DND-41 (cell line): ENCODE measurements around the gene RPL35.

ENCODE experiments used
- ATAC-seq: fragments of 200-7000 bp; cut with Tn5 transposase; 3 replicates; pipeline ENCODE4 v1.9.1; 2021; ENCODE audit warnings: low read depth; ENCODE audit not compliant: insufficient read depth
- DNase-seq: peaks from one replicate; pipeline ENCODE4 v3.0.0-alpha.2; 2020
- H2AFZ ChIP-seq: 2 replicates; pipeline ENCODE4 v1.6.0; 2012; ENCODE audit warnings: low read depth, low read length
- H3K27ac ChIP-seq: 2 replicates; pipeline ENCODE4 v1.5.1; 2012; ENCODE audit warnings: low read length, inconsistent platforms
- H3K27me3 ChIP-seq: fragments of 200-600 bp; sonication (generic); 2 replicates; pipeline ENCODE4 v1.6.0; 2012; ENCODE audit warnings: low read length, mild to moderate bottlenecking, inconsistent platforms; ENCODE audit not compliant: insufficient read depth, poor library complexity
- H3K36me3 ChIP-seq: 2 replicates; pipeline ENCODE4 v1.5.1; 2012; ENCODE audit warnings: low read length, inconsistent platforms; ENCODE audit not compliant: insufficient read depth
- H3K4me1 ChIP-seq: 2 replicates; pipeline ENCODE4 v1.5.1; 2012; ENCODE audit warnings: mild to moderate bottlenecking, low read length; ENCODE audit not compliant: insufficient read depth
- H3K4me2 ChIP-seq: 2 replicates; pipeline ENCODE4 v1.6.0; 2012; ENCODE audit warnings: mild to moderate bottlenecking, moderate library complexity, low read length, inconsistent platforms; ENCODE audit not compliant: insufficient read depth
- H3K4me3 ChIP-seq, 2 experiments: fragments of 200-600 bp in 1 of 2; shearing (Covaris generic) in 1 of 2; 2 replicates each; pipeline ENCODE4 v1.5.1; 2012 to 2016; ENCODE audit warnings: inconsistent platforms in 2 of 2, low read length in 2 of 2, mild to moderate bottlenecking in 2 of 2, low read depth in 1 of 2, moderate library complexity in 1 of 2
- H3K79me2 ChIP-seq: 2 replicates; pipeline ENCODE4 v1.6.0; 2012; ENCODE audit warnings: low read length, inconsistent platforms; ENCODE audit not compliant: insufficient read depth
- H3K9ac ChIP-seq: 2 replicates; pipeline ENCODE4 v1.6.0; 2012; ENCODE audit warnings: low read depth, mild to moderate bottlenecking, inconsistent platforms, low read length, moderate library complexity
- H3K9me3 ChIP-seq: 2 replicates; pipeline ENCODE4 v1.5.1; 2012; ENCODE audit warnings: low read length, moderate library complexity, mild to moderate bottlenecking, inconsistent platforms; ENCODE audit not compliant: insufficient read depth, severe bottlenecking
- H4K20me1 ChIP-seq: 2 replicates; pipeline ENCODE4 v1.6.0; 2012; ENCODE audit warnings: low read length; ENCODE audit not compliant: insufficient read depth
- EZH2 ChIP-seq: IDR thresholded peaks from 3 replicates; pipeline ENCODE4 v1.6.1; 2012; ENCODE audit warnings: borderline replicate concordance, low read depth, mild to moderate bottlenecking, moderate library complexity, low read length, inconsistent platforms; ENCODE audit not compliant: severe bottlenecking
- TF ChIP-seq, protein P1 (sequence below): IDR thresholded peaks from 2 replicates; pipeline ENCODE4 v1.5.1; 2012; ENCODE audit warnings: borderline replicate concordance, low read length, moderate library complexity, mild to moderate bottlenecking; ENCODE audit not compliant: poor library complexity, severe bottlenecking; ENCODE audit errors: extremely low read depth

The RPL35 gene

DNA sequence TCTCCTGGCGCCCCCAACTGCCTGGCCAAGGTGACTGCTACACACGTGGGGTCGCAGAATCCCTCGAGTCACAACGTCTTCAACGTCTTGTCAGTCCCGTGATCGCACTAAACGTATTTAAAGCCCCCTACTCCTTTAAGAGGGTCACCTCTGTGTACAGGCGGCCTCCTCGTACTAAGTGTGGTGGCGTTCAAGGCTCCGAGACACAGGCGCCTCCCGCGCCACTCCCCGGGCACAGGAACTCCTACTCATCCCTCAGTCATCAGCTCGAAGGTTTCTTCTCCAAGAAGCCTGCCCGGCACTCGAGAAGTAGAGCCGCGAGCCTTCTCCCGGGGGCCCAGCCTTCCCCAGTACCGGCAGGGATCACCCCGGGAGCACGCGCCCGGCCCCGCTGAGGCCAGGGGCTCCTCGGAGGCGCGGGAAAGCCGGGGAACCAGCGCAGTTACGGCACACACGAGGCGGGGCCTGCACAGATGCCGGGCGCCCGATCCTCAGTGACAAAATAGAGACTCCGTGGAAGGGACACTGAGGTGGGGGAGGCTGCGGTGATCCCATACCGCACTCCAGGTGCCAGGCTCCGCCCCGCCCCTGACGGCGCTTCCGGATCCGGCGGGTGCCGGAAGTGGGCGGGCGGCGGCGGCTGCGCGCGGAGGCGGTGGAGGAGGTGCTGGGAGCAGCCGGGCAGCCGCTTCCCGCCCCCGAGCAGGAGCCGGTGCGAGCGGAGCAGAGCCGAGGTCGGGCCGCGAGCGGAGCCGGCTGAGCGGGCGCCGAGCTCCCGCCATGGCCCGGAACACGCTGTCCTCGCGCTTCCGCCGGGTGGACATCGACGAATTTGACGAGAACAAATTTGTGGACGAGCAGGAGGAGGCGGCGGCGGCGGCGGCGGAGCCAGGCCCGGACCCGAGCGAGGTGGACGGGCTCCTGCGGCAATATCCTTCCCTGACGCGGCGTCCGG is 7.0 kb upstream of the RPL35 start:
- peaks cover 42% of the 10 kb centered on the region for H4K20me1 ChIP-seq
- H3K79me2 ChIP-seq = peaks cover 60% of the 10 kb centered on the region
- H2AFZ ChIP-seq = peak overlapping the region; percentile 77

DNA sequence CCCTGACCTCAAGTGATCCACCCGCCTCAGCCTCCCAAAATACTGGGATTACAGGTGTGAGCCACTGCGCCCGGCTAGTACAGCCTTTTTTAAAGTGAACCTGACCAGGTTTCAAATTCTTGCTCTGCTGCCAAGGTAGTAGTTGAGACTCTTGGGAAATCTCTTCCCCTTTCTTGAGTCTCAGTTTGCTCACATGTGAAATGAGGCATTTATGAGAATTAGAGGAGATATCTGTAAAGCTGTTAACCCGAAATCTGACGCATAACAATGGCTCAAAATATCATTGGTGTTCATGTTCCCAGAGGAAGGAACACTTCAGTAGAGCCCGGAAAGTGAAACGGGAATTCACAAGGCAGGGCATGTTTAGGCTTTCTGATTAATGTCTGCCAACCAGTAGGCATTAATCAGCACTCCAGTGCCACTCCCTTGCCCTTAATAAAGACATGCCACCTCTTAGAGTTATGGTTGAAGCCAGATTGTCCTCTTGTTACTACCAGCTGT is 1.7 kb upstream of the RPL35 start:
- Histone ChIP-seq H3K4me2 (peak overlapping the region; percentile 86; the same call in 1 of the 2 replicates), H4K20me1 (peaks cover 31% of the 10 kb centered on the region), H3K79me2 (peaks cover 43% of the 10 kb centered on the region), H3K27me3 (no peaks in the 10 kb centered on the region), H3K36me3 (peaks cover 32% of the 10 kb centered on the region), H3K9me3 (no peaks in the 10 kb centered on the region), H3K4me1 (peaks cover 51% of the 10 kb centered on the region), H3K9ac (peak overlapping the region; percentile 79; the same call in 1 of the 2 replicates), H3K27ac (no peak overlapping the region), H3K4me3 (no peak overlapping the region), H2AFZ (no peak overlapping the region)
- no peak for ATAC-seq
- no peak for DNase-seq
- no peak for TF ChIP-seq EZH2
- TF ChIP-seq, protein P1, sequence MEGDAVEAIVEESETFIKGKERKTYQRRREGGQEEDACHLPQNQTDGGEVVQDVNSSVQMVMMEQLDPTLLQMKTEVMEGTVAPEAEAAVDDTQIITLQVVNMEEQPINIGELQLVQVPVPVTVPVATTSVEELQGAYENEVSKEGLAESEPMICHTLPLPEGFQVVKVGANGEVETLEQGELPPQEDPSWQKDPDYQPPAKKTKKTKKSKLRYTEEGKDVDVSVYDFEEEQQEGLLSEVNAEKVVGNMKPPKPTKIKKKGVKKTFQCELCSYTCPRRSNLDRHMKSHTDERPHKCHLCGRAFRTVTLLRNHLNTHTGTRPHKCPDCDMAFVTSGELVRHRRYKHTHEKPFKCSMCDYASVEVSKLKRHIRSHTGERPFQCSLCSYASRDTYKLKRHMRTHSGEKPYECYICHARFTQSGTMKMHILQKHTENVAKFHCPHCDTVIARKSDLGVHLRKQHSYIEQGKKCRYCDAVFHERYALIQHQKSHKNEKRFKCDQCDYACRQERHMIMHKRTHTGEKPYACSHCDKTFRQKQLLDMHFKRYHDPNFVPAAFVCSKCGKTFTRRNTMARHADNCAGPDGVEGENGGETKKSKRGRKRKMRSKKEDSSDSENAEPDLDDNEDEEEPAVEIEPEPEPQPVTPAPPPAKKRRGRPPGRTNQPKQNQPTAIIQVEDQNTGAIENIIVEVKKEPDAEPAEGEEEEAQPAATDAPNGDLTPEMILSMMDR = no peak

More for the DNA sequence above, 7.0 kb upstream of the RPL35 start:
- no peaks in the 10 kb centered on the region for H3K9me3 ChIP-seq
- H3K9ac ChIP-seq = peak overlapping the region; percentile 93
- H3K4me2 ChIP-seq = peak overlapping the region; percentile 90
- H3K36me3 ChIP-seq = peaks cover 39% of the 10 kb centered on the region
- no peaks in the 10 kb centered on the region for H3K27me3 ChIP-seq
- peak overlapping the region; percentile 74 to 92 for H3K4me3 ChIP-seq
- no peak for TF ChIP-seq EZH2
- TF ChIP-seq, protein P1 = peak; percentile 55
- DNase-seq (peak; percentile 91), ATAC-seq (peak; percentile 83)
- H3K4me1 ChIP-seq = peaks cover 37% of the 10 kb centered on the region
- peak overlapping the region; percentile 93 for H3K27ac ChIP-seq

GRCh38 chr9:124860582-124861341 is 995 bp downstream of the RPL35 start:
- no peak for ATAC-seq
- no peaks in the 10 kb centered on the region for H3K9me3 ChIP-seq
- H3K27ac ChIP-seq = peak overlapping the region; percentile 91
- peaks cover 57% of the 10 kb centered on the region for H4K20me1 ChIP-seq
- H3K36me3 ChIP-seq = peaks cover 55% of the 10 kb centered on the region
- H2AFZ ChIP-seq = no peak overlapping the region
- H3K4me1 ChIP-seq = peaks cover 38% of the 10 kb centered on the region
- TF ChIP-seq, protein P1 = no peak
- TF ChIP-seq EZH2 = no peak
- peaks cover 35% of the 10 kb centered on the region for H3K79me2 ChIP-seq
- DNase-seq = no peak
- H3K4me2 ChIP-seq = peak overlapping the region; percentile 93
- peak overlapping the region; percentile 61 to 92; a peak in 3 of 4 replicates for H3K4me3 ChIP-seq
- peak overlapping the region; percentile 79 for H3K9ac ChIP-seq
- no peaks in the 10 kb centered on the region for H3K27me3 ChIP-seq
